Frontal cortex (tissue), 4 donors: ENCODE results near the gene PPARGC1A. TPM values are rescaled to one million over a fixed set of nuclear protein-coding genes. Genes with fewer than 3 reads are reported as not detected.

Experiments used
- DNase-seq, 2 donors: peaks; one replicate each; pipeline ENCODE4 v3.0.0; 2012; ENCODE audit warnings: low spot score in 2 of 2
- FAIRE-seq: peaks from 2 replicates; lab custom pipeline; 2012; peaks lifted over from hg19 to GRCh38; lab: Jason Lieb, UNC
- total RNA-seq: library from RNA; depleted of rRNA; stranded (reverse); fragments of >200 nt; gene quantifications from one replicate; pipeline ENCODE4 v1.2.3, GENCODE V29; 2014
- donor health status: control.
- donor health status: control.
- donor health status: control.

The PPARGC1A gene
- total RNA-seq, 1 donor from 2014 or later, result 4.5 TPM

DNA sequence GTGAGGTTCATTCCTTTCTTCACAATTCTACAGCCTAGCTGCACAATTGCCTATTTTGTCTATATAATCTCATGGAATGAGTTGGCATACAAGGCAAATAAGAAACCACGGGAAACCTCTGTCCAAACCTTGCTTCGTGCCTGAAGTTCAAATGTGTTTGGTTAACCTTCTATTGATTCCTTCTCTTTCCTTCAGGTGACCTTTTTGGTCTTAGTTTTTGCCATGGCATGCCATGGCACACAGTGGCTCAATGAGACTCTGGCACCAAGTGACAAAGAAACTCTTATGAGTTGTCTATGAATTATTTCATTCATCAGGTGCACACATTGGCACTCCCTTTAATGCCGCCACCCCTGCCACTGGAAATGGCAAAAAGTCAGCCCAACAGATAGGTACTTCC is 101.8 kb downstream of the PPARGC1A start:
- FAIRE-seq, result no peak

DNA sequence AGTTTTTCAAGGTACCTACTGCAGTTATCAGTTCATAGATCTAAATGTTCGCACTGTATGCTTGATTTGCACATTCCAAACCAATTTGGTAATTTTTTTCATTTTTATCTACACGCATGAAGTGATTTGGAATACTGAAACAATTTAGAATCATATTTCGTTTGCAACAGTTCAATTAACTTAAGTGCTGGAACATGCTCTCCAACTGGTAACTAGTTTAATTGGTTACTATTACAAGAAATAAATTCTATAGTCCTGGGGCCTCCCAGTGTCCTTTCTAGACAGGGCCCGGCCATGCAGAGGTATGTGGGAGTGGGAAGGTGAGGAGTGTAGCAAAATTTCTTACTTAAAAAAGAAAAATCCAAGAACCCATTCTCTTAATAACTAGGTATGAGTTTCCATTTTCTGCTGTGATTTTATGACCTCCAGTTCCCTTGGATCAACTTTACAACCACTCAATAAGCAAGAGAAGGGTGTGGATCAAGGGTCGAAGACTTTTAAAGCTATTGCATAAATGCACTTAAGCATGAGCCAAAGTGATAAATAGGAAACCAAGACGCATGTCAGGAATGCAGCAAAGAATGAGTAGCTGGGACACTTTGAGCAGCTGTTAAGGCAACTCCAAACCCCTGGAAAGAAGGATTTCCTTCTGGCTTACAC is 106.9 kb downstream of the PPARGC1A start:
- DNase-seq (no peak), FAIRE-seq (no peak)

More for the DNA sequence above, 101.8 kb downstream of the PPARGC1A start:
- DNase-seq, result no peak

DNA sequence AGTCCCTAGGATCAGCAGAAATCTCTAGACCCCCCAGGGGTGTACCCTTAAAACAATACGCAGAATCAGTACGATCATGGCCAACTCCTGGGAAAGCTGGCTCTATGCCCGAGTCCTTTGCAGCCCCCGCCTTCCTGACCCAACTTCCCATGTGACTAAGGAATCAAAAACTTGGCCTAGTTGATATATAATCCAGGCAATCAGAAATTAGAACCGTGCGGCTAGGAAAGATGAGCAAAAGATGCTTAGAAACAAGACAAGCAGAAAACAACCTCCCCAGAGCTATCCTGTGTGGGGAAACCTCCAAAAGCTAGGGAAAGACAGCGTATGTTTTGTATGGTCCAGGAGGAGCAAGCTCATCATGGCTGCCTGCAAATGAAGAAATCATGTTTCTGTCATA is 110.0 kb downstream of the PPARGC1A start:
- FAIRE-seq (no peak), DNase-seq (no peak)

DNA sequence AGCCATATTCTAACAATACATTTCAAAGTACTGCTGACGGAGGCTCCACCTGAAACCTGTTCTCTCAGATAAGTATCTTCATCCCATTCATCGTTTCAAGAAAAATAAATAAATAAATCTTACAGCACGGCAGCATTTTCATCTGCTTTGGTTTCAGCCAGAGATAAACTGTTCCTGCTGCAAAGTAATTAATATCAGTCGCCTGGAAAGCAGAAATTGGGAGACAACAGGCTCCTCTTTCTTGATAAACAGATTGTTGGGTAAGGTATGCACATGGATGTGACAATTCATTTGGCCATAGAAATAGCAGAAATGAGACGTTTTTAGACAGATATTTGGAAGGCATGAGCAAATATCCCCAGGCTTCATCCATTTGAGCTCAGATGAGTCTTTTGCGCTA is 110.4 kb downstream of the PPARGC1A start:
- DNase-seq (no peak), FAIRE-seq (no peak)

- DNase-seq (no peak), FAIRE-seq (no peak)
These were observed 114.2 kb downstream of the PPARGC1A start for GRCh38 chr4:23775694-23776093.

DNA sequence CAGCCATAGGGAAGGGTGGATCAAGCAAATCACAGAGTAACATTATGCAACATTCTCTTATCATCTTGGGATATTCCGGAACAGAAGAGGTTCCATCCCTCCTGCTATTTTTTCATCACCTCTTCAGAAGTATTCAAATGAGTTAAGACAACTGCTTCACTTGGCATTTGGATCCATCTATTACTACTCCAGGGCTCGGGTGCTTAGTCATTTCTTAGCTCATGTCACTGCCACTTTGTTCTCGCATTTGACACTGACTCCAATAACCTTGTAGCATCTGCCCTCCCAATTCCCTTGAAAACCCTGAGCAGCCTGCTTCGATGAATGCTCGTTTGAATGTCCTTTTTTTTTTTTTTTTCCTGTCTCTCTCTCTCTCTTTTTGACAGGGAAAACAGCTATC is 114.9 kb downstream of the PPARGC1A start:
- FAIRE-seq, result no peak
- no peak for DNase-seq

- DNase-seq (no peak), FAIRE-seq (no peak)
These were observed 115.8 kb downstream of the PPARGC1A start for GRCh38 chr4:23773884-23774636.

GRCh38 chr4:23770011-23770410 is 119.8 kb downstream of the PPARGC1A start:
- DNase-seq (peak in 1 of 2 donors; percentile 2), FAIRE-seq (no peak)

- FAIRE-seq, result no peak
- DNase-seq, result no peak
These were observed 120.4 kb downstream of the PPARGC1A start for GRCh38 chr4:23769406-23769805.

DNA sequence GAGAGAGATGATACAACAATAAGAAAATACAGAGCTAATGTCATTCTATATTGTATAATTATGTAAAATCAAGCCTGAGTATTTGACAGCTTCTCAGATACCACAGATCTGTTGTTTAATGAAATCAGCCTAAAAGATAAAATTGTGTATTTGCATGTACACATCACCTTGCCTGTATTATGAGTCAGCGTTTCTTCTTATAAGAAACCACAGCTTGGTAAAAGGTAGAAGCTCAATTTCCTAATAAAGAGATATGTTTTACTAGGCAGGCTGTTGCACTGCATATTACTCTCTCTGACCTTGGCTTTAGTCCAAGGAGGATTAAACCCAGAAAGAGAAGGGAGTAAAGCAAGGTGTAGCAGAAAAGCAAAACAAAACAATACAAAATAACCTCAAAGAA is 121.3 kb downstream of the PPARGC1A start:
- DNase-seq (no peak), FAIRE-seq (no peak)

- FAIRE-seq, result no peak
- no peak for DNase-seq
These were observed 123.5 kb downstream of the PPARGC1A start for GRCh38 chr4:23766344-23766743.

DNA sequence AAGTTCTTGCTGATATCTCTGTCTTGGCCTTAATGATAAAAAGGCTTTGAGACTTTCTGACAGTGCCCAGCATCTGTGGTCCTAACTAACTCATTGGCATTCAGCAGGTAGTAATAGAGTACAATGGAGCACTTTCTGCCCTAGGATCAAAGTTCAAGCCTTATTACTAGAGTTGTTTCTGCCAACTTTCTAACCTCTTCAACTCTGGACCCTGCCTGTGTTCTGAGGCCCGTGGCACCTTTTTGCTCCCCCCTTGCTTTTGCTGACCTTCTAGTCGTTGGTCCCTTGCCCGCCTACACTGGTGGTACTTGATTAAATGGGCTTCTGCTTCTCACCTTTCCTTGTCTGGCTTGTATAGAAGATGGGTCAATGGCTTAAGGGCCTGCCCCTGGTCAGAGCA is 126.3 kb downstream of the PPARGC1A start:
- DNase-seq (no peak), FAIRE-seq (no peak)

GRCh38 chr4:23762551-23762950 is 127.3 kb downstream of the PPARGC1A start:
- FAIRE-seq (no peak), DNase-seq (no peak)

DNA sequence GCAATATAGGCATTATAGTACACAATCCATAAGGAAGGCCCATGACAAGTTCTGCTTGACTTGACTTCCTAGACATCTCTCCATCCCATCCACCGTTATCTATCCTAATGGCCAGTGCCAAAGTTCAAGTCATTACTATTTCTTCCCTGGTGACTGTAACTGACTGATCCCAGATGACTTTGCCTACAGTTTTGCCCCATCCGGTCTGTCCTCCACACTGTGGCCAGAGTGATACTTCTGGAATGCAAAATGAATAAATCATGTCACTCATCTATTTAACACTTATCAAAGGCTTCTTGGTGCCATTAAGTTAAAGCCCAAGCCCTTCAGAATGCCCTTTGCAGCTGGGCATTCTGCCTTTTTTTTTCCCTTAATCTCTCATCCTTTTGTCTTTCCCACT is 130.8 kb downstream of the PPARGC1A start:
- no peak for FAIRE-seq
- DNase-seq, result no peak

GRCh38 chr4:23754688-23755087 is 135.2 kb downstream of the PPARGC1A start:
- no peak for DNase-seq
- no peak for FAIRE-seq

- FAIRE-seq (no peak), DNase-seq (no peak)
These were observed 139.7 kb downstream of the PPARGC1A start for GRCh38 chr4:23750125-23750524.

DNA sequence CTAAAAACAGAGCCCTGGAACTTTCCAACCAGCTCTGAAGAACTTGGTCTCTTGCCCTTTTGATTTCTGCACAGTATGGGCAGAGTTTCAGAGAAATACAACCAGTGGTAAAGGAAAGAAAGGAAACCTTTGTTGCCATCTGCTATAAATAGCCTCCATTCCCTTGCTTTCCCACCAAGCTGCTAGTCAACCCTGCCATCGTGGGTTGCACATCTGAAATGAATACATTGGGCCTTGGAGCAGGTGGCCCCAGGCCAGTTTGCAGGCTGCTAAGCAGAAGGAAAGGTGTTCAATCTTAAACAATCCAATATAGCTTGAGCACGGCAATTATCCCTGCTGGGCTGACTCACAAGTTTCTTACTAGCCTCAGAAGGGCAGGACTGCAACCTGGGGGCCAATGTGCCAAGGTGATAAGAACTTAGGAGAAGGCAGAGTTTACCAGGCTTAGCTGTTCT is 142.5 kb downstream of the PPARGC1A start:
- no peak for FAIRE-seq

DNA sequence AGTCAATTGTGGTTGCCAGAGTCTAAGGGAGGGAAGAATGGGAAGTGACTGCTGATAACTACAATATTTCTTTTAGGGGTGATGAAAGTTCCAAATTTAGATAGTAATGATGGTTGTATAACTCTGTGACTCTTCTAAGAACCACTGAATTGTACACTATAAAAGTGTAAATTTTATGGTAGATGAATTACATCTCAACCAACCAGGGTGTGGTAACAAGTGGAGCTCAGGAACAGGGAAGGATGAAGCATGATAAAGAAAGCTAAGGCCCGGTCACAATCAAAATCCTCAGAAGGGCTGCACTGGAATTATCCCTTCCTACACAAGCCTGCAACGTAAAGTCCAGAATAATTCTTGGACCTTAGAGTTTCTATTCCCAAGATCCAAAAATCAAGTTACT is 143.2 kb downstream of the PPARGC1A start:
- DNase-seq (no peak), FAIRE-seq (no peak)

More for the DNA sequence above, 142.5 kb downstream of the PPARGC1A start:
- DNase-seq, result no peak

DNA sequence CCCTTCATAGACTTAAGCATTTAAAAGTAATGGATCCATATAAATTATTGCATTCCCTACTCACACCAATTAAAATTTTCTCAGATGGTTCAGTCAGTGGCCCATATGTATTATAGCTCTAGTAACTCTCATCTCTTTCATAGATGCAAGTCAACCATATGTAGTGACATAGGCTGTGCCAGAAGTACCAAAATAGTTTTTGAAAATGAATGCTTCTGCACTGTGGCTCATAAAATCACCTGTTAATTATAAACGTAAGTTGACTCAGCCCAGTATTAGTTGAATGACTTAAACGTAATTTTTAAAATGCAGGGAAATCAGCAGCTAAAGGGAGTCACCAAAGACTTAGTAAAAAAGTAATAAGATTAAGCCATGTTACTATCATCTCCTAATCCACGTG is 143.8 kb downstream of the PPARGC1A start:
- no peak for DNase-seq
- FAIRE-seq, result no peak

- FAIRE-seq (no peak), DNase-seq (no peak)
These were observed 144.5 kb downstream of the PPARGC1A start for GRCh38 chr4:23745377-23745776.
